Upper lobe of left lung (tissue), 6 donors: ENCODE data around the gene LZTS2. TPM values are rescaled to one million over a fixed set of nuclear protein-coding genes. Genes with fewer than 3 reads are reported as not detected.
"Not testable (repeated sequence)": the region's sequence is repeated elsewhere in the genome, so short reads cannot be mapped to it uniquely, and the experiment has no call there.

Source experiments
- ATAC-seq, 2 donors: fragments of 200-7000 bp; cut with Tn5 transposase; one replicate each; pipeline ENCODE4 v1.9.1; 2022; ENCODE audit warnings: mild to moderate bottlenecking in 2 of 2, moderate library complexity in 2 of 2; ENCODE audit not compliant: low FRiP score in 2 of 2
- DNase-seq, 2 donors: peaks; one replicate each; pipeline ENCODE4 v3.0.0-alpha.2; 2019 to 2020
- H3K27ac ChIP-seq, 4 donors: fragments of 200-600 bp; sonication (generic); one replicate each; pipeline ENCODE4 v1.5.1; 2016 to 2019
- H3K27me3 ChIP-seq, 4 donors: fragments of 200-600 bp; sonication (generic); one replicate each; pipeline ENCODE4 v1.5.1; 2017 to 2019
- H3K36me3 ChIP-seq, 4 donors: fragments of 200-600 bp; sonication (generic); one replicate each; pipeline ENCODE4 v1.5.1; 2016 to 2019
- H3K4me1 ChIP-seq, 4 donors: fragments of 200-600 bp; sonication (generic); one replicate each; pipeline ENCODE4 v1.5.1; 2018 to 2019
- H3K4me3 ChIP-seq, 4 donors: fragments of 200-600 bp; sonication (generic); one replicate each; pipeline ENCODE4 v1.5.1; 2017 to 2019; ENCODE audit warnings: mild to moderate bottlenecking in 2 of 4, moderate library complexity in 1 of 4
- H3K9me3 ChIP-seq, 4 donors: fragments of 200-600 bp; sonication (generic); one replicate each; pipeline ENCODE4 v1.5.1; 2018 to 2019
- EP300 ChIP-seq, 4 donors: sonication (generic); formaldehyde crosslinking; IDR thresholded peaks; one replicate each; pipeline ENCODE4 v1.5.1; 2017; ENCODE audit warnings: antibody characterized with exemption in 4 of 4, control low read depth in 2 of 4
- POLR2A ChIP-seq, 4 donors: fragments of 450-650 bp; IDR thresholded peaks; one replicate each; pipeline ENCODE4 v1.5.1; 2016 to 2017; ENCODE audit warnings: antibody characterized with exemption in 4 of 4, mild to moderate bottlenecking in 2 of 4
- POLR2AphosphoS5 ChIP-seq, 2 donors: sonication (generic); formaldehyde crosslinking; IDR thresholded peaks; one replicate each; pipeline ENCODE4 v1.5.1; 2017; ENCODE audit warnings: antibody characterized with exemption in 2 of 2
- WGBS, 2 donors: methylation state at CpG; one replicate each; pipeline ENCODE4 v1.1.5; 2017 to 2018; 5-methylcytosine and 5-hydroxymethylcytosine counted together
- total RNA-seq, 6 donors: library from RNA; depleted of rRNA in 4 of 6; stranded (reverse); fragments of >200 nt in 4 of 6; gene quantifications; one replicate each; pipeline versions ENCODE4 v1.1.0 to v1.2.1, GENCODE V29; 2016 to 2021
- TF ChIP-seq, protein P1 (sequence below), 6 experiments: fragments of 450-650 bp in 4 of 6; fragments of 200-600 bp in 2 of 6; sonication (generic) in 2 of 6; IDR thresholded peaks; one replicate each; pipeline ENCODE4 v1.5.1; 2016 to 2019; ENCODE audit warnings: antibody characterized with exemption in 6 of 6
- donor health status: DM: no; HTN: no; CAD: no; lungs with moderate emphysema.
- donor health status: DM: no; HTN: yes; CAD: no; lungs with severe emphysema.

Gene LZTS2
- total RNA-seq, 6 donors from 2014 or later = 42.5 to 105 (median 60.1) TPM

DNA sequence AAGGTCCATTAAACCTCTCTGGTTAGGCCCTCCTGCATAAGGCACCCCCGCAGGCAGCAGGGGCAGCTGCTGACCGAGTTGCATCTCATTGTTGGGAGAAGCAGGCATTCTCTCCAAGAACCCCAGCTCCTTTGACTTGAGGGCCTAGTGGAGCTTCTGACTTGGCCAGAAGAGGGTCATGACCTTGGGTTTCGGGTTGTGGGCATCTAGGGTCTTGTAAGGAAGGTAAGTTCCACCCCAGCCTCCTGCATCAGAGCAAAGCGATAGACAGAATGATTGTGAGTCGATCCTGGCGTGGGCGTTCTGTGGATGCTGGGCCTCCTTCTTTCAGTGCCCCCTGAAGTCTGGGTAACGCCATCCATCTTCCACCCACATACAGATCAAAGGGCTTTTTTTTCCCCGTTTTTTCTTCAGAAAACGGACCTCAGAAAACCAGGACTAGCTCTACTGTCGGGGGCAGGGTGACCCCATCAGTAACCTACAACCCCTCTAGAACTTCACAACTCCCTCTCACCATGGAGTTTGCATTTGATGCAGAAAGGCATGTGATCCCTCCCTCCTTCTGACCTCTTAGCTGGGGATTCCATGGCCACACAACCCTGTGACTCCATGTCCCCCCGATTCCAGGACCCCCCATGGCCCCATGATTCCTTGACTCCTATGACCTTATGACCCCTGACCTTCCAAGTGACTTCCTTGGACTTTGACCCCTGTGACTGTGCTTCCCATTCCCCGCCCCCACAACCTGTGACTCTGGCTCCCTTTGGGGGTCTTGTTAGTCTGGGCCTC, 27.3 kb upstream of the LZTS2 start:
- 78 to 82% methylated on average over 13 of the region's 13 CpGs for WGBS, 2 donors

GRCh38 chr10:100972904-100973535, 26.6 kb upstream of the LZTS2 start:
- 85 to 88% methylated on average over 5 of the region's 6 CpGs for WGBS, 2 donors
- Histone ChIP-seq H3K4me1 (peaks cover 4 to 24% (median 16%) of the 10 kb centered on the region in 4 donors), H3K9me3 (no peaks in the 10 kb centered on the region), H3K27ac (no peak overlapping the region), H3K36me3 (peaks cover 0 to 7% (median 0%) of the 10 kb centered on the region in 4 donors), H3K27me3 (no peaks in the 10 kb centered on the region), H3K4me3 (no peak overlapping the region)
- DNase-seq = no peak
- TF ChIP-seq POLR2AphosphoS5 (IDR thresholded peaks at IDR 0.05) (no peak), POLR2A (IDR thresholded peaks at IDR 0.05) (no peak), EP300 (IDR thresholded peaks at IDR 0.05) (no peak)
- TF ChIP-seq, protein P1, sequence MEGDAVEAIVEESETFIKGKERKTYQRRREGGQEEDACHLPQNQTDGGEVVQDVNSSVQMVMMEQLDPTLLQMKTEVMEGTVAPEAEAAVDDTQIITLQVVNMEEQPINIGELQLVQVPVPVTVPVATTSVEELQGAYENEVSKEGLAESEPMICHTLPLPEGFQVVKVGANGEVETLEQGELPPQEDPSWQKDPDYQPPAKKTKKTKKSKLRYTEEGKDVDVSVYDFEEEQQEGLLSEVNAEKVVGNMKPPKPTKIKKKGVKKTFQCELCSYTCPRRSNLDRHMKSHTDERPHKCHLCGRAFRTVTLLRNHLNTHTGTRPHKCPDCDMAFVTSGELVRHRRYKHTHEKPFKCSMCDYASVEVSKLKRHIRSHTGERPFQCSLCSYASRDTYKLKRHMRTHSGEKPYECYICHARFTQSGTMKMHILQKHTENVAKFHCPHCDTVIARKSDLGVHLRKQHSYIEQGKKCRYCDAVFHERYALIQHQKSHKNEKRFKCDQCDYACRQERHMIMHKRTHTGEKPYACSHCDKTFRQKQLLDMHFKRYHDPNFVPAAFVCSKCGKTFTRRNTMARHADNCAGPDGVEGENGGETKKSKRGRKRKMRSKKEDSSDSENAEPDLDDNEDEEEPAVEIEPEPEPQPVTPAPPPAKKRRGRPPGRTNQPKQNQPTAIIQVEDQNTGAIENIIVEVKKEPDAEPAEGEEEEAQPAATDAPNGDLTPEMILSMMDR (IDR thresholded peaks at IDR 0.05) = no peak
- ATAC-seq = no peak

More for the DNA sequence above, 27.3 kb upstream of the LZTS2 start:
- no peak overlapping the region for H3K27ac ChIP-seq
- TF ChIP-seq POLR2A (IDR thresholded peaks at IDR 0.05) (no peak), POLR2AphosphoS5 (IDR thresholded peaks at IDR 0.05) (no peak), EP300 (IDR thresholded peaks at IDR 0.05) (no peak)
- TF ChIP-seq, protein P1 (IDR thresholded peaks at IDR 0.05) = no peak
- H3K27me3 ChIP-seq = no peaks in the 10 kb centered on the region
- no peaks in the 10 kb centered on the region for H3K9me3 ChIP-seq
- H3K4me3 ChIP-seq = no peak overlapping the region
- DNase-seq (no peak), ATAC-seq (no peak)
- H3K4me1 ChIP-seq = peaks cover 4 to 24% (median 16%) of the 10 kb centered on the region in 4 donors
- peaks cover 0 to under 1% (median 0%) of the 10 kb centered on the region in 4 donors for H3K36me3 ChIP-seq

DNA sequence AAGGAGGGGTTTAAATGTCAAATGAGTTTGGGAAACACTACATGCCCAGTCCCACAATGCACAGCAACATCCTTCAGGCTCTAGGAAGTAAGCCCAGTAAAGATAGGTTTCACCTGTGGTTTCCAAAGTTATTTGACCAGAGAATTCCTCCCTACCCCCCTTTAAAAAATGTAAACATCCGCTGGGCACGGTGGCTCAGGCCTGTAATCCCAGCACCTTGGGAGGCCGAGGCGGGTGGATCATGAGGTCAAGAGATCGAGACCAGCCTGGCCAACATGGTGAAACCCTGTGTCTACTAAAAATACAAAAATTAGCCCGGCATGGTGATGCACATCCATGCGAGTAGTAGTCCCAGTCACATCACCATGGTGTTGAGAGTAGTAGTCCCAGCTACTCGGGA, 24.2 kb upstream of the LZTS2 start:
- not testable (repeated sequence) for H3K9me3 ChIP-seq, DNase-seq, H3K27ac ChIP-seq, H3K4me3 ChIP-seq, ATAC-seq, H3K27me3 ChIP-seq, H3K4me1 ChIP-seq
- H3K36me3 ChIP-seq = peaks cover 0 to 28% (median 12%) of the 10 kb centered on the region in 4 donors
- WGBS, 2 donors = 87 to 90% methylated on average over 8 of the region's 8 CpGs

GRCh38 chr10:100976906-100977305, 22.7 kb upstream of the LZTS2 start:
- peaks cover 0 to 42% (median 19%) of the 10 kb centered on the region in 4 donors for H3K36me3 ChIP-seq
- WGBS, 2 donors = 80 to 85% methylated on average over 3 of the region's 3 CpGs
- TF ChIP-seq EP300 (IDR thresholded peaks at IDR 0.05) = no peak
- TF ChIP-seq POLR2A (IDR thresholded peaks at IDR 0.05) = no peak
- TF ChIP-seq POLR2AphosphoS5 (IDR thresholded peaks at IDR 0.05) = no peak
- TF ChIP-seq, protein P1 (IDR thresholded peaks at IDR 0.05) = no peak

DNA sequence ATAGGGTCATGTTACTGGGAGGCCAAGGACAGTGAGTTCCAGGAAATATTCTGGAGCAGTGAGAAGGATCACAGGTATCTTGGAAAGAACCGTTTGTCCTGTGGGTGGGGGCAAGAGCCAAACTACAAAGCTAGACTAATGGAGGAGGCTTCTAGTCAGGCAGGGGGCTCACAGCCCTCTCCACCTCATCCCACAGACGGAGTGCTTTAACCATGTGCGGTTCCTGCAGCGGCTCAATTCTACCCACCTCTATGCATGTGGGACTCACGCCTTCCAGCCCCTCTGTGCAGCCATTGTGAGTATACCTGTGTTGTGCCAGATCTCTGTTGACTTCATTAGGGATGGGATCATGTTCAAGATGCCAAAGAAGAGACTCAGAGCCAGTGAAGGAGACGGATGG, 22.2 kb upstream of the LZTS2 start:
- no peak overlapping the region for H3K4me3 ChIP-seq
- H3K4me1 ChIP-seq = no peaks in the 10 kb centered on the region
- ATAC-seq = no peak
- no peak overlapping the region for H3K27ac ChIP-seq
- H3K9me3 ChIP-seq = no peaks in the 10 kb centered on the region
- DNase-seq = no peak
- no peak for TF ChIP-seq EP300 (IDR thresholded peaks at IDR 0.05)
- no peak for TF ChIP-seq POLR2AphosphoS5 (IDR thresholded peaks at IDR 0.05)
- no peak for TF ChIP-seq POLR2A (IDR thresholded peaks at IDR 0.05)
- TF ChIP-seq, protein P1 (IDR thresholded peaks at IDR 0.05) = no peak
- H3K36me3 ChIP-seq = peaks cover 0 to 46% (median 22%) of the 10 kb centered on the region in 4 donors
- 87% methylated on average over 6 of the region's 6 CpGs for WGBS, 2 donors
- H3K27me3 ChIP-seq = no peaks in the 10 kb centered on the region

More at GRCh38 chr10:100976906-100977305, 22.7 kb upstream of the LZTS2 start:
- H3K27ac ChIP-seq = no peak overlapping the region
- DNase-seq (no peak), ATAC-seq (no peak)
- H3K4me3 ChIP-seq = no peak overlapping the region
- H3K27me3 ChIP-seq = no peaks in the 10 kb centered on the region
- no peaks in the 10 kb centered on the region for H3K9me3 ChIP-seq
- no peaks in the 10 kb centered on the region for H3K4me1 ChIP-seq
